GM06990 (cell line): ENCODE results near the gene SPI1.
A peak's percentile ranks its signal among the peaks of the same experiment; 100 is the strongest.

Experiments used
- DNase-seq: peaks from one replicate; pipeline ENCODE4 v3.0.0-alpha.2; 2011; ENCODE audit not compliant: insufficient read length; ENCODE audit errors: extremely low read depth
- H3K27me3 ChIP-seq: replicated peaks from 2 replicates; pipeline ENCODE4 v1.6.0; 2011; ENCODE audit warnings: low read length; ENCODE audit not compliant: control insufficient read depth, insufficient read depth
- H3K36me3 ChIP-seq: 2 replicates; pipeline ENCODE4 v1.5.1; 2011; ENCODE audit warnings: low read length; ENCODE audit not compliant: control insufficient read depth, insufficient read depth
- H3K4me3 ChIP-seq: replicated peaks from 2 replicates; pipeline ENCODE4 v1.5.1; 2011; ENCODE audit warnings: low read depth, mild to moderate bottlenecking, control low read depth, low read length
- CTCF ChIP-seq: IDR thresholded peaks from 2 replicates; pipeline ENCODE4 v1.5.1; 2011; ENCODE audit warnings: low read length, control low read depth, mild to moderate bottlenecking, inconsistent platforms; ENCODE audit not compliant: insufficient read depth, poor library complexity, severe bottlenecking

The SPI1 gene

DNA sequence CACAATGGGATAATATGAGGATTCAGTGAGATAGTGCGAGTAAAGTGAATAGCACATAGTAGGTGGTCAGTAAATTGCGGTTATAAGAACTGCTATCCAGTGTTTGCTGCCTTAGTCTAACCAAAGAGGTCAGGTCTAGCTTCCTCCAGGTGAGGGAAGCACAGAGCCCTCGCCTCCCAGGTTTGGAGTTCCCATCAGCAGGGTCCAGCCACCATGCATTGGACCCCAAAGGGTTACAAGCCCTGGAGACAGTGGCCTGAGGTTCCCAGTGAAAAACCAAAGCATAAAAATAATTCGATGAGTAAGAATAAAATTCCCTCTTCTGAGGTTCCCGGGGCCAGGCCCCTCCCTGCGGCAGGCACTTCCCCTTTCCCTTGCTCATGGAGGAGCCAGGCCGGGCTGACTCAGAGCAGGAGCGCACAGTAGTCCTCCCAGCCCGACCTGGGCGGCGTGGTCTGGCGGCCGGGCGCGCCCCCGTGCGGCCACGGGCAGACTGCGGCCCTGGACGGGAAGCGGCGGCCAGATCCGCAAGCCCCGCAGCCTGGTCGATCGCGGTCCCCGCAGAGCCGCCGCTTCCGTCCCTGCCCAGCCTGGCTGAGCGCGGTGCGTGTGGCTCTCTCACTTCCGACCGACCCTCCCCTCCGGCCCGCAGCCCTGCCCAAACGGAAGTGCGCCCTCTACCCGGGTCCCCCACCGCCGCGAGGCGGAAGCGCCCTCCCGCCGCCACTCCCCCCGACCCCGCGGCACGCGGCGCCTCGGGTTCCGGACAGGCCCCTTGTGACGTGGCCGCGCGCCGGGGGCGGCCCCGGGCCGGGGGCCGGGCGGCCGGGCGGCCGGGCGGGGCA lies 29.6 kb upstream of the SPI1 start, which contains the start of gene SLC39A13:
SLC39A13 (plus strand) TSS at position 845 of the 845 bp plus-strand sequence. CDS start 1,505 bp downstream, outside the sequence.
- DNase-seq, result peak; percentile 99
- Histone ChIP-seq H3K27me3 (no peaks in the 10 kb centered on the region), H3K4me3 (peak within 1 kb of the TSS; percentile 84), H3K36me3 (no peaks in the 10 kb centered on the region)
- TF ChIP-seq CTCF, result peak; percentile 46

- DNase-seq, result no peak
- peak overlapping the region; percentile 62 for H3K4me3 ChIP-seq
- no peaks in the 10 kb centered on the region for H3K36me3 ChIP-seq
- no peaks in the 10 kb centered on the region for H3K27me3 ChIP-seq
- no peak for TF ChIP-seq CTCF
Measured at GRCh38 chr11:47406896-47407745, 28.8 kb upstream of the SPI1 start.

DNA sequence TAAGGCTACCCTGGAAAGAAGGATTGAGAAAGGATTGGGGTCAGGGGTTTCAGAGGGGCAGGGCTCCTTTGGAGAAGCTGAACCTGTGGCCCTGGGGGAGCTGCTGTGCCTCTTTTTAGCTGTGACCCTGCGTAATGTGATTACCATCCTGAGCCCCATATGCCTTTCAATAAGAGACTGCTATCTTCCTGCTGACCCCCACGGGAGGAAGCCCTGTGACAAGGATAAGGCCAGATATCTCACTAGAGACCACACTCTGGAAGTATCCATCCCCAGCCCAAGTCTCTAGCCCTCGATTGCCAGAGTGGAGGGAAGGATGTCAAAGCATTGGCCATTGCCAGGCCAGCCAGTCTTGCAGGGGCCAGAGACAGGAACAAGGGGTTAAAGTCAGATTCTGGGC lies 25.2 kb upstream of the SPI1 start:
- no peak overlapping the region for H3K4me3 ChIP-seq
- H3K27me3 ChIP-seq, result no peaks in the 10 kb centered on the region
- no peak for DNase-seq
- no peaks in the 10 kb centered on the region for H3K36me3 ChIP-seq
- TF ChIP-seq CTCF, result no peak

DNA sequence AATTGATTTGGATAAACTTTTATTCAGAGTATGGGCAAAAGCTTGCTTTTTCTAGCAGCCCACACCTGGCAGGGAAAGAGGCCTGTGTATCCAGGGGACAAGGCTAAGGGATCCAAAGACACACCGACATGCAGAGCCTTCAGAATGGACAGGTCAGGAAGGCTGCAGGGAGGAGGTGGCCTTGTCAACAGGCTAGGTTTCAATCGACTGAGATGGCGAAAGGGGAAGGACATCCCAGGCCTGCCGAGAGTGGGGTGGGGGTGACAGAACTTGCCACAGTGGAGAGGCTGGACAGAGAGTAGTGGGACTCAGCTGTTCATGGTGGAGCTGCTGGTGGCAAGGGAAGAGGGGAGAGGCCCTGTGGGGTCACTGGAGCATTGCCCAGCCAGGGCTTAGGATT lies 24.8 kb upstream of the SPI1 start:
- TF ChIP-seq CTCF, result no peak
- Histone ChIP-seq H3K4me3 (no peak overlapping the region), H3K27me3 (no peaks in the 10 kb centered on the region), H3K36me3 (no peaks in the 10 kb centered on the region)
- DNase-seq, result no peak

- no peaks in the 10 kb centered on the region for H3K27me3 ChIP-seq
- H3K4me3 ChIP-seq, result peak overlapping the region; percentile 74
- no peaks in the 10 kb centered on the region for H3K36me3 ChIP-seq
- TF ChIP-seq CTCF, result no peak
- DNase-seq, result no peak
Measured at GRCh38 chr11:47400768-47401279, 22.5 kb upstream of the SPI1 start.
